Neural cell (in vitro differentiated cells): ENCODE results near the gene ARSI. TPM values are rescaled to one million over a fixed set of nuclear protein-coding genes. Genes with fewer than 3 reads are reported as not detected.

Source experiments
- H2AFZ ChIP-seq: fragments of 200-600, 300-800 bp; sonication (generic), shearing (Covaris generic); 2 replicates; pipeline ENCODE4 v1.6.0; 2014; ENCODE audit warnings: low read depth, mild to moderate bottlenecking, antibody characterized with exemption, low read length, moderate library complexity
- H3F3A ChIP-seq: fragments of 200-600 bp; shearing (Covaris generic); 2 replicates; pipeline ENCODE4 v1.6.1; 2016; ENCODE audit warnings: mild to moderate bottlenecking, moderate library complexity, mixed read lengths, antibody characterized with exemption, low read length; ENCODE audit not compliant: insufficient read depth, poor library complexity, severe bottlenecking
- H3K27ac ChIP-seq: fragments of 200-600, 300-800 bp; sonication (generic), shearing (Covaris generic); 2 replicates; pipeline ENCODE4 v1.5.1; 2014; ENCODE audit warnings: mild to moderate bottlenecking, low read length, moderate library complexity
- H3K27me3 ChIP-seq: fragments of 300-800, 200-600 bp; sonication (generic), shearing (Covaris generic); 2 replicates; pipeline ENCODE4 v1.6.0; 2014; ENCODE audit warnings: mild to moderate bottlenecking, low read depth, low read length, moderate library complexity; ENCODE audit not compliant: insufficient read depth
- H3K36me3 ChIP-seq: fragments of 300-800, 200-600 bp; sonication (generic), shearing (Covaris generic); 2 replicates; pipeline ENCODE4 v1.5.1; 2014; ENCODE audit warnings: mild to moderate bottlenecking, antibody characterized with exemption, low read length, moderate library complexity; ENCODE audit not compliant: insufficient read depth
- H3K4me2 ChIP-seq: fragments of 300-800, 200-600 bp; sonication (generic), shearing (Covaris generic); 2 replicates; pipeline ENCODE4 v1.6.0; 2014; ENCODE audit warnings: mild to moderate bottlenecking, low read length
- H3K4me3 ChIP-seq: fragments of 300-800, 200-600 bp; sonication (generic), shearing (Covaris generic); 2 replicates; pipeline ENCODE4 v1.5.1; 2014; ENCODE audit warnings: mild to moderate bottlenecking, low read length, moderate library complexity
- H3K79me2 ChIP-seq: fragments of 200-600 bp; shearing (Covaris generic); replicated peaks from 2 replicates; pipeline ENCODE4 v1.6.0; 2014; ENCODE audit warnings: mild to moderate bottlenecking, low read length, moderate library complexity; ENCODE audit not compliant: insufficient read depth
- H3K9ac ChIP-seq: fragments of 300-800, 200-600 bp; sonication (generic), shearing (Covaris generic); 2 replicates; pipeline ENCODE4 v1.6.1; 2016; ENCODE audit warnings: mild to moderate bottlenecking, low read length, mixed read lengths
- H3K9me2 ChIP-seq: fragments of 200-600 bp; shearing (Covaris generic); 2 replicates; pipeline ENCODE4 v1.6.1; 2016; ENCODE audit warnings: mild to moderate bottlenecking, low read length, mixed read lengths; ENCODE audit not compliant: insufficient read depth
- H3K9me3 ChIP-seq: fragments of 200-600, 300-800 bp; sonication (generic), shearing (Covaris generic); 2 replicates; pipeline ENCODE4 v1.6.1; 2016; ENCODE audit warnings: mild to moderate bottlenecking, mixed run types, low read length, moderate library complexity, mixed read lengths
- H4K20me1 ChIP-seq: fragments of 200-600 bp; shearing (Covaris generic); 2 replicates; pipeline ENCODE4 v1.6.1; 2016; ENCODE audit warnings: mild to moderate bottlenecking, mixed run types; ENCODE audit not compliant: insufficient read depth
- CTCF ChIP-seq: fragments of 450-650 bp; IDR thresholded peaks from 2 replicates; pipeline ENCODE4 v1.5.1; 2014; ENCODE audit warnings: antibody characterized with exemption, mild to moderate bottlenecking, moderate library complexity; ENCODE audit not compliant: poor library complexity, severe bottlenecking
- EP300 ChIP-seq: fragments of 450-650 bp; conservative IDR thresholded peaks from 2 replicates; pipeline ENCODE4 v1.6.1; 2014; ENCODE audit warnings: antibody characterized with exemption, mild to moderate bottlenecking, moderate library complexity; ENCODE audit not compliant: poor library complexity, severe bottlenecking
- MXI1 ChIP-seq: fragments of 450-650 bp; conservative IDR thresholded peaks from 2 replicates; pipeline ENCODE4 v1.6.1; 2014; ENCODE audit warnings: antibody characterized with exemption, mild to moderate bottlenecking; ENCODE audit not compliant: poor library complexity, severe bottlenecking
- POLR2AphosphoS5 ChIP-seq: IDR thresholded peaks from 2 replicates; pipeline ENCODE4 v1.6.1; 2012
- RAD21 ChIP-seq: fragments of 450-650 bp; conservative IDR thresholded peaks from 2 replicates; pipeline ENCODE4 v1.6.1; 2014; ENCODE audit warnings: antibody characterized with exemption, mild to moderate bottlenecking, moderate library complexity
- REST ChIP-seq: IDR thresholded peaks from 2 replicates; pipeline ENCODE4 v1.6.1; 2012; ENCODE audit warnings: borderline replicate concordance
- SMC3 ChIP-seq: fragments of 450-650 bp; conservative IDR thresholded peaks from 2 replicates; pipeline ENCODE4 v1.6.1; 2014; ENCODE audit warnings: antibody characterized with exemption, mild to moderate bottlenecking, moderate library complexity; ENCODE audit not compliant: poor library complexity
- TAF1 ChIP-seq: IDR thresholded peaks from 2 replicates; pipeline ENCODE4 v1.6.1; 2012; ENCODE audit warnings: low read depth
- polyA plus RNA-seq: library from polyadenylated mRNA; depleted of rRNA; stranded (reverse); fragments of >200 nt; gene quantifications from 2 replicates; pipeline ENCODE4 v1.2.3, GENCODE V29; 2014

Gene ARSI
- polyA plus RNA-seq, 1 donor from 2014 or later = not detected

- H3K27ac ChIP-seq = peak overlapping the region; percentile 98
- H3K4me2 ChIP-seq = peak overlapping the region; percentile 99
- H3K9ac ChIP-seq = peak overlapping the region; percentile 77
- no peak overlapping the region for H2AFZ ChIP-seq
- H3K36me3 ChIP-seq = no peaks in the 10 kb centered on the region
- TF ChIP-seq POLR2AphosphoS5 (no peak), RAD21 (peak; percentile 41), EP300 (no peak), CTCF (no peak), TAF1 (no peak), SMC3 (peak; percentile 44), REST (no peak)
- H3K9me2 ChIP-seq = no peaks in the 10 kb centered on the region
- no peaks in the 10 kb centered on the region for H3F3A ChIP-seq
- peak overlapping the region; percentile 81 for H3K4me3 ChIP-seq
- no peaks in the 10 kb centered on the region for H3K27me3 ChIP-seq
- no peaks in the 10 kb centered on the region for H3K9me3 ChIP-seq
- no peaks in the 10 kb centered on the region for H4K20me1 ChIP-seq
- peaks cover 46% of the 10 kb centered on the region for H3K79me2 ChIP-seq
These were observed 13.9 kb downstream of the ARSI start for GRCh38 chr5:150288791-150289190.

GRCh38 chr5:150288361-150288760 lies 14.3 kb downstream of the ARSI start:
- peak overlapping the region; percentile 81 for H3K4me3 ChIP-seq
- TF ChIP-seq MXI1 (no peak), CTCF (no peak), TAF1 (no peak)
- H3K9me3 ChIP-seq = no peaks in the 10 kb centered on the region

More at GRCh38 chr5:150288361-150288760, 14.3 kb downstream of the ARSI start:
- no peaks in the 10 kb centered on the region for H3F3A ChIP-seq
- no peaks in the 10 kb centered on the region for H3K36me3 ChIP-seq
- peak overlapping the region; percentile 77 for H3K9ac ChIP-seq
- H3K27me3 ChIP-seq = no peaks in the 10 kb centered on the region
- peak overlapping the region; percentile 98 for H3K27ac ChIP-seq
- no peak overlapping the region for H2AFZ ChIP-seq
- H3K79me2 ChIP-seq = peaks cover 46% of the 10 kb centered on the region
- no peaks in the 10 kb centered on the region for H4K20me1 ChIP-seq
- no peaks in the 10 kb centered on the region for H3K9me2 ChIP-seq
- peak overlapping the region; percentile 99 for H3K4me2 ChIP-seq
